ENCODE results near the gene BCAS1.

GRCh38 chr20:54048891-54049545 is 21.4 kb downstream of the BCAS1 start:
- no peak for TF ChIP-seq CTCF (IDR thresholded peaks at IDR 0.05; ENCODE audit: low read length)
- TF ChIP-seq EZH2 (IDR thresholded peaks at IDR 0.05; ENCODE audit: borderline replicate concordance, low read length): no peak
